B cell (primary cell): ENCODE measurements around the gene IGFL2. TPM values are rescaled to one million over a fixed set of nuclear protein-coding genes. Genes with fewer than 3 reads are reported as not detected.

ENCODE experiments used
- ATAC-seq: fragments of 200-7000 bp; cut with Tn5 transposase; one replicate; pipeline ENCODE4 v1.10.0; 2021; ENCODE audit warnings: low read depth, mild to moderate bottlenecking, moderate number of reproducible peaks, moderate library complexity
- CTCF ChIA-PET: fragments of 350-600 bp; sonication (Branson Sonifier 250); formaldehyde crosslinking; loops from one replicate; lab custom pipeline; 2021; ENCODE audit warnings: antibody characterized with exemption, inconsistent platforms; lab: Charles Lee
- POLR2A ChIA-PET: fragments of 350-600 bp; sonication (Branson Sonifier 250); formaldehyde crosslinking; loops from one replicate; lab custom pipeline; 2021; ENCODE audit warnings: antibody characterized with exemption; lab: Charles Lee
- DNase-seq: peaks from one replicate; pipeline ENCODE4 v3.0.0; 2013
- H2AFZ ChIP-seq: 2 replicates; pipeline ENCODE4 v1.6.1; 2012; ENCODE audit warnings: mild to moderate bottlenecking, low read depth, low read length; ENCODE audit not compliant: insufficient read depth, poor library complexity, severe bottlenecking
- H3K27ac ChIP-seq, 2 donors: 1 replicate in 1 of 2; 2 replicates in 1 of 2; pipeline ENCODE4 v1.5.1; 2012 to 2013; ENCODE audit warnings: low read length in 2 of 2, mild to moderate bottlenecking in 2 of 2, moderate library complexity in 1 of 2
- H3K27me3 ChIP-seq, 4 experiments: fragments of 200-600 bp in 1 of 4; sonication (generic) in 1 of 4; replicated peaks in 1 of 4; 1 replicate in 2 of 4; 2 replicates in 2 of 4; pipeline versions ENCODE4 v1.6.1 to v1.7.0; 2013 to 2016; ENCODE audit warnings: low read length in 3 of 4, mild to moderate bottlenecking in 2 of 4, mixed read lengths in 1 of 4, moderate library complexity in 1 of 4; ENCODE audit not compliant: insufficient read depth in 4 of 4, control insufficient read depth in 3 of 4; ENCODE audit errors: control extremely low read depth in 1 of 4
- H3K36me3 ChIP-seq, 2 experiments: replicated peaks in 1 of 2; 1 replicate in 1 of 2; 2 replicates in 1 of 2; pipeline versions ENCODE4 v1.6.1 to v1.7.1; 2013; ENCODE audit warnings: low read length in 1 of 2; ENCODE audit not compliant: insufficient read depth in 2 of 2, control insufficient read depth in 1 of 2; ENCODE audit errors: control extremely low read depth in 1 of 2, extremely low read depth in 1 of 2
- H3K4me1 ChIP-seq, 2 donors: fragments of 200-600 bp in 1 of 2; sonication (generic) in 1 of 2; 1 replicate in 1 of 2; 2 replicates in 1 of 2; pipeline versions ENCODE4 v1.5.1 to v1.6.1; 2013 to 2017; ENCODE audit warnings: low read length in 2 of 2; ENCODE audit not compliant: control insufficient read depth in 2 of 2, insufficient read depth in 2 of 2
- H3K4me2 ChIP-seq: replicated peaks from 2 replicates; pipeline ENCODE3; 2012; ENCODE audit warnings: mild to moderate bottlenecking, low read depth, low read length; ENCODE audit not compliant: poor library complexity, severe bottlenecking
- H3K4me3 ChIP-seq, 5 experiments: fragments of 200-600 bp in 1 of 5; sonication (generic) in 1 of 5; 1 replicate in 3 of 5; 2 replicates in 2 of 5; pipeline versions ENCODE4 v1.5.1 to v1.7.0; 2011 to 2016; ENCODE audit warnings: low read length in 4 of 5, mild to moderate bottlenecking in 4 of 5, low read depth in 2 of 5, control low read depth in 1 of 5, moderate library complexity in 1 of 5; ENCODE audit not compliant: insufficient read depth in 1 of 5; ENCODE audit errors: control extremely low read depth in 1 of 5, extremely low read depth in 1 of 5
- H3K79me2 ChIP-seq: fragments of 200-600 bp; sonication (generic); one replicate; pipeline ENCODE4 v1.6.0; 2016; ENCODE audit warnings: low read length; ENCODE audit not compliant: control insufficient read depth, insufficient read depth
- H3K9ac ChIP-seq: fragments of 200-600 bp; sonication (generic); 2 replicates; pipeline ENCODE4 v1.6.1; 2017; ENCODE audit warnings: mild to moderate bottlenecking, low read length, moderate library complexity
- H3K9me3 ChIP-seq, 3 donors: one replicate each; pipeline versions ENCODE4 v1.6.1 to v1.7.1; 2013; ENCODE audit warnings: low read length in 2 of 3; ENCODE audit not compliant: control insufficient read depth in 2 of 3, insufficient read depth in 1 of 3; ENCODE audit errors: control extremely low read depth in 1 of 3
- H4K20me1 ChIP-seq: 2 replicates; pipeline ENCODE4 v1.6.0; 2012; ENCODE audit warnings: mild to moderate bottlenecking, low read length; ENCODE audit not compliant: insufficient read depth, control insufficient read depth, poor library complexity, severe bottlenecking
- H3K27ac Mint-ChIP-seq: one replicate; pipeline ENCODE4 v1.8.0; 2021; ENCODE audit warnings: mixed read lengths
- H3K27me3 Mint-ChIP-seq: one replicate; pipeline ENCODE4 v1.8.0; 2021; ENCODE audit warnings: mixed read lengths
- H3K4me1 Mint-ChIP-seq: one replicate; pipeline ENCODE4 v1.8.0; 2021; ENCODE audit warnings: mixed read lengths
- H3K4me3 Mint-ChIP-seq: one replicate; pipeline ENCODE4 v1.8.0; 2021; ENCODE audit warnings: mixed read lengths
- H3K9me3 Mint-ChIP-seq: one replicate; pipeline ENCODE4 v1.8.0; 2022; ENCODE audit warnings: mixed read lengths; ENCODE audit not compliant: insufficient read depth
- CTCF ChIP-seq: fragments of 200-600 bp; IDR thresholded peaks from one replicate; pipeline ENCODE4 v1.8.0; 2022; ENCODE audit warnings: antibody characterized with exemption, mild to moderate bottlenecking
- EZH2 ChIP-seq: IDR thresholded peaks from 2 replicates; pipeline ENCODE4 v1.6.1; 2012; ENCODE audit warnings: borderline replicate concordance, low read depth, mild to moderate bottlenecking, moderate library complexity, low read length; ENCODE audit not compliant: insufficient read depth, poor library complexity, severe bottlenecking
- WGBS: methylation state at CpG from one replicate; pipeline ENCODE4 v1.1.5; 2013; ENCODE audit warnings: missing lambda C conversion rate; ENCODE audit not compliant: insufficient coverage; 5-methylcytosine and 5-hydroxymethylcytosine counted together
- intact Hi-C: fragments of 100-400 bp; cut with micrococcal nuclease; formaldehyde crosslinking; loops from one replicate; pipeline ENCODE4 v1.10.0; 2022
- polyA minus RNA-seq: library from RNA; depleted of rRNA, polyadenylated mRNA; stranded (reverse); fragments of >200 nt; gene quantifications from 2 replicates; pipeline ENCODE4 v1.2.3, GENCODE V29; 2012
- polyA plus RNA-seq: library from polyadenylated mRNA; depleted of rRNA; stranded (reverse); fragments of >200 nt; gene quantifications from 2 replicates; pipeline ENCODE4 v1.2.3, GENCODE V29; 2012
- total RNA-seq, 2 donors: library from RNA; stranded (reverse); fragments of 120-200 nt in 1 of 2; gene quantifications; 1 replicate in 1 of 2; 2 replicates in 1 of 2; pipeline versions ENCODE4 v1.2.3 to v1.2.4, GENCODE V29; 2013 to 2022

Gene IGFL2
- not detected in 2 replicates for total RNA-seq
- not detected for total RNA-seq (2013)
- polyA plus RNA-seq: not detected in 2 replicates
- not detected in 2 replicates for polyA minus RNA-seq

- peaks cover 41% of the 10 kb centered on the region for H3K27me3 Mint-ChIP-seq
- no peak within 1 kb of the TSS for H3K4me3 Mint-ChIP-seq
- Histone ChIP-seq H3K4me2 (no peak within 1 kb of the TSS), H3K36me3 (no peaks in the 10 kb centered on the region), H3K9ac (no peak within 1 kb of the TSS), H3K27ac (no peak within 1 kb of the TSS), H2AFZ (no peak within 1 kb of the TSS), H3K9me3 (no peaks in the 10 kb centered on the region), H3K79me2 (no peaks in the 10 kb centered on the region), H3K27me3 (no peaks in the 10 kb centered on the region), H4K20me1 (no peaks in the 10 kb centered on the region), H3K4me1 (no peaks in the 10 kb centered on the region), H3K4me3 (no peak within 1 kb of the TSS)
- intact Hi-C loops: no loop called here
- 82% methylated on average over 6 of the region's 6 CpGs for WGBS
- DNase-seq (no peak), ATAC-seq (no peak)
- H3K9me3 Mint-ChIP-seq: no peaks in the 10 kb centered on the region
- POLR2A ChIA-PET: no interaction called here
- no peaks in the 10 kb centered on the region for H3K4me1 Mint-ChIP-seq
- CTCF ChIA-PET: no interaction called here
- TF ChIP-seq CTCF: no peak
- TF ChIP-seq EZH2: no peak
- H3K27ac Mint-ChIP-seq: no peak within 1 kb of the TSS
Measured at GRCh38 chr19:46147791-46148288, at the start of gene IGFL2. Gene IGFL2 (plus strand): TSS chr19:46148238. CDS start chr19:46148279, 41 bp downstream.

GRCh38 chr19:46100344-46100743 lies 47.7 kb upstream of the IGFL2 start:
- Mint-ChIP-seq H3K4me1 (no peaks in the 10 kb centered on the region), H3K27ac (no peak overlapping the region), H3K4me3 (no peak overlapping the region), H3K27me3 (peaks cover 39% of the 10 kb centered on the region), H3K9me3 (peaks cover 11% of the 10 kb centered on the region)
- peaks cover 0 to 9% (median 8%) of the 10 kb centered on the region in 3 donors for H3K9me3 ChIP-seq
- no peak overlapping the region for H3K4me3 ChIP-seq
- no peak for TF ChIP-seq EZH2
- no peak for TF ChIP-seq CTCF
- ChIA-PET POLR2A (no interaction called here), CTCF (no interaction called here)
- H3K79me2 ChIP-seq: no peaks in the 10 kb centered on the region
- no peak overlapping the region for H3K9ac ChIP-seq
- intact Hi-C loops: no loop called here
- no peak for ATAC-seq
- no peak overlapping the region for H3K4me2 ChIP-seq
- no peaks in the 10 kb centered on the region for H4K20me1 ChIP-seq
- H3K36me3 ChIP-seq: no peaks in the 10 kb centered on the region
- H2AFZ ChIP-seq: no peak overlapping the region
- no peaks in the 10 kb centered on the region for H3K4me1 ChIP-seq
- no peak for DNase-seq
- WGBS: 100% methylated on average over 1 of the region's 1 CpG
- H3K27ac ChIP-seq: no peak overlapping the region
- H3K27me3 ChIP-seq: peaks cover 0 to 13% (median 6%) of the 10 kb centered on the region in 4 experiments
